Mucosa of descending colon (tissue), 3 donors: Measurements from ENCODE around the gene GOLPH3. TPM values are rescaled to one million over a fixed set of nuclear protein-coding genes. Genes with fewer than 3 reads are reported as not detected.
"Not testable (repeated sequence)": the region's sequence is repeated elsewhere in the genome, so short reads cannot be mapped to it uniquely, and the experiment has no call there.

ENCODE experiments used
- ATAC-seq: fragments of 200-7000 bp; cut with Tn5 transposase; one replicate; pipeline ENCODE4 v1.9.1; 2020; ENCODE audit warnings: mild to moderate bottlenecking, moderate library complexity
- DNase-seq, 3 donors: peaks; one replicate each; pipeline ENCODE4 v3.0.0-alpha.2; 2020
- H3K36me3 ChIP-seq: fragments of 200-600 bp; one replicate; pipeline ENCODE4 v1.8.0; 2021; ENCODE audit warnings: low read depth, mild to moderate bottlenecking
- H3K4me1 ChIP-seq: fragments of 200-600 bp; one replicate; pipeline ENCODE4 v1.8.0; 2021; ENCODE audit warnings: low read depth, mild to moderate bottlenecking
- H3K4me3 ChIP-seq: fragments of 200-600 bp; one replicate; pipeline ENCODE4 v1.8.0; 2021; ENCODE audit warnings: mild to moderate bottlenecking
- H3K9me3 ChIP-seq: fragments of 200-600 bp; one replicate; pipeline ENCODE4 v1.8.0; 2021; ENCODE audit warnings: mild to moderate bottlenecking
- CTCF ChIP-seq: fragments of 200-600 bp; IDR thresholded peaks from one replicate; pipeline ENCODE4 v1.8.0; 2022; ENCODE audit warnings: antibody characterized with exemption, mild to moderate bottlenecking
- intact Hi-C, 2 donors: fragments of 100-400 bp; cut with DNase I in 1 of 2; cut with micrococcal nuclease in 1 of 2; formaldehyde crosslinking; loops; one replicate each; pipeline versions ENCODE4 v1.11.0 to v1.11.1; 2022; cut with DNase I, micrococcal nuclease
- long read RNA-seq, 2 donors: library from polyadenylated mRNA; unstranded; transcript quantifications; one replicate each; pipeline ENCODE4 v2.0.0, GENCODE V29; 2019 to 2021
- total RNA-seq, 3 donors: library from RNA; stranded (reverse); fragmentation: NEBNext Ultra II Directional in 2 of 3; extraction: Animal tissue kit (Norgen Biotek cat#: 25700) in 2 of 3; gene quantifications; one replicate each; pipeline versions ENCODE4 v1.2.1 to v1.2.4, GENCODE V29; 2021 to 2023
- donor health status: DM: no; HTN: no; CAD: no; lungs with moderate emphysema.
- donor health status: DM: no; HTN: no; CAD: no.
- donor health status: DM: no; HTN: yes; CAD: no.

GOLPH3 gene
- 100 to 1,000 TPM; 101 to 178 (median 123) TPM for total RNA-seq
- long read RNA-seq, donor 1, transcript GOLPH3-201 (4 exons, 2,721 nt): major isoform, 449 of 477 reads
- long read RNA-seq, donor 1, transcript GOLPH3-203 (3 exons, 665 nt): minor isoform, 11 of 477 reads
- long read RNA-seq, donor 1, partial matches to known transcripts: 2 of 477 reads
- long read RNA-seq, donor 1, other reads (novel, unspliced or antisense): 14 of 477 reads
- long read RNA-seq, donor 2, transcript GOLPH3-201 (4 exons, 2,721 nt): major isoform, 12 of 23 reads
- long read RNA-seq, donor 2, partial matches to known transcripts: 1 of 23 reads
- long read RNA-seq, donor 2, other reads (novel, unspliced or antisense): 9 of 23 reads

- intact Hi-C loops: loop anchor here in 1 of 2 donors (10.0 kb wide), 1 partner anchor 51 kb away; no protein-coding TSS in a partner anchor
- DNase-seq: peak; percentile 96
These were observed at the start of gene GOLPH3 for GRCh38 chr5:32174011-32174870. TSS of gene GOLPH3 (minus strand) at chr5:32174319. CDS start at chr5:32174034, 285 bp downstream.

GRCh38 chr5:32222723-32223470 is 48.8 kb upstream of the GOLPH3 start:
- Histone ChIP-seq H3K4me3 (no peak overlapping the region), H3K4me1 (no peaks in the 10 kb centered on the region), H3K36me3 (no peaks in the 10 kb centered on the region), H3K9me3 (no peaks in the 10 kb centered on the region)
- DNase-seq: no peak
- no peak for ATAC-seq
- intact Hi-C loops: loop anchor here in 1 of 2 donors (10.0 kb wide), 1 partner anchor 48 kb away; the partner anchor contains the start of gene GOLPH3
- TF ChIP-seq CTCF: no peak

More at GRCh38 chr5:32174011-32174870, at the start of gene GOLPH3:
- Histone ChIP-seq H3K4me1 (peaks cover 27% of the 10 kb centered on the region), H3K4me3 (peak within 1 kb of the TSS; percentile 96), H3K9me3 (no peaks in the 10 kb centered on the region), H3K36me3 (no peaks in the 10 kb centered on the region)
- ATAC-seq: peak; percentile 93
- peak; percentile 5 for TF ChIP-seq CTCF

DNA sequence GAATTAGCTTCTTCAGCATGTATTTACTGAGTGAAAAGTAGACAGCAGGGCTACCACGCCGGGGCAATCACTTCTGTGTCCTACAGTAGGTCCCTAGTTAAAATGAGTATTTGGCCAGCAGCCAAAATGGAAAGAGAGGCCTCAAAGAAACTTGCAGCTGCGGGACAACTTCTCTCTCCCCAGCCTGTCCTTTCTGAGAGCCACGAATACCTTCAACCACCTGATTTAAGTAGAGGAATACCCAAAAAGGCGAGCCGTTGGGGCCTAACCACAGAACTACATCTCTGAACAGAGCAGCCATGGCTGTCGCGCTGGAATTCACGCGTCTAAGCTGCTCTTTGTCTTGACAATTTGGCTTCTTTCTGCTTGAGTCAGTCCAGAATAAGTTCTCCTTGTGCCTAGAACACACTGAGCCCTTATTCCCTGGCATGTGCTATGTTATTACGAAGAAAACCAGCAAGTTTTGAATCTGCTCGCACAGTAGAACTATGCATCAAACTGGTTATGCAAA is 43.8 kb upstream of the GOLPH3 start:
- Histone ChIP-seq H3K4me1 (no peaks in the 10 kb centered on the region), H3K4me3 (no peak overlapping the region), H3K36me3 (no peaks in the 10 kb centered on the region), H3K9me3 (no peaks in the 10 kb centered on the region)
- TF ChIP-seq CTCF: no peak
- peak; percentile 30 for ATAC-seq
- DNase-seq: peak in 1 of 3 donors; percentile 53
- intact Hi-C loops: no loop called here

DNA sequence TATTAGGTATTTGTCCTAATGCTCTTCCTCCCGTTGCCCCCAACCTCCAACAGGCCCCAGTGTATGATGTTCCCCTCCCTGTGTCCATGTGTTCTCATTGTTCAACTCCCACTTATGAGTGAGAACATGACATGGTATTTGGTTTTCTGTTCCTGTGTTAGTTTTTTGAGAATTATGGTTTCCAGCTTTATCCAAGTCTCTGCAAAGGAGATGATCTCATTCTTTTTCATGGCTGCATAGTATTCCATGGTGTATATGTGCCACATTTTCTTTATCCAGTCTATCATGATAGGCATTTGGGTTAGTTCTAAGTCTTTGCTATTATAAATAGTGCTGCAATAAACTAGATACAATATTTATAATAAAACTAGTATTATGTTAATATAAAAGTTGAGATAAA is 40.2 kb upstream of the GOLPH3 start:
- H3K4me3 ChIP-seq, H3K9me3 ChIP-seq: not testable (repeated sequence)

GRCh38 chr5:32210151-32210550 is 36.0 kb upstream of the GOLPH3 start:
- TF ChIP-seq CTCF: no peak
- H3K9me3 ChIP-seq: no peaks in the 10 kb centered on the region
- intact Hi-C loops: no loop called here
- H3K4me1 ChIP-seq: no peaks in the 10 kb centered on the region
- DNase-seq (no peak), ATAC-seq (no peak)
- no peaks in the 10 kb centered on the region for H3K36me3 ChIP-seq
- H3K4me3 ChIP-seq: no peak overlapping the region

More for the DNA sequence above, 40.2 kb upstream of the GOLPH3 start:
- ATAC-seq, H3K36me3 ChIP-seq, DNase-seq, H3K4me1 ChIP-seq, intact Hi-C loops: not testable (repeated sequence)

GRCh38 chr5:32208837-32209236 is 34.7 kb upstream of the GOLPH3 start:
- intact Hi-C loops, H3K4me1 ChIP-seq, H3K4me3 ChIP-seq, H3K9me3 ChIP-seq, ATAC-seq, H3K36me3 ChIP-seq, DNase-seq: not testable (repeated sequence)
